ENCODE results near the gene ADRA1B. TPM values are rescaled to one million over a fixed set of nuclear protein-coding genes. Genes with fewer than 3 reads are reported as not detected.

ADRA1B gene
- total RNA-seq, 1 experiment from 2014 or later = not detected

- Histone ChIP-seq H3K23ac (ENCODE audit: insufficient read length, low read depth, low read length) (no peak overlapping the region), H3K4me1 (ENCODE audit: insufficient read depth, low read length) (no peaks in the 10 kb centered on the region), H4K20me1 (ENCODE audit: control insufficient read depth, insufficient read depth, insufficient read length) (no peaks in the 10 kb centered on the region), H3T11ph (ENCODE audit: low read length) (no peak overlapping the region), H4K8ac (replicated peaks; ENCODE audit: insufficient read length, low read depth, low read length) (no peak overlapping the region), H2BK120ac (ENCODE audit: low read depth, low read length, poor library complexity, severe bottlenecking) (no peak overlapping the region), H3K23me2 (ENCODE audit: insufficient read length, low read depth, low read length, poor library complexity, severe bottlenecking) (peaks cover 9% of the 10 kb centered on the region), H4K91ac (ENCODE audit: insufficient read length, low read depth, low read length) (no peak overlapping the region), H3K4ac (ENCODE audit: low read depth, low read length) (no peak overlapping the region), H2BK20ac (ENCODE audit: low read depth, low read length, poor library complexity, severe bottlenecking) (no peak overlapping the region), H3K27me3 (ENCODE audit: insufficient read depth, low read length) (peaks cover 18% of the 10 kb centered on the region; the same call in 1 of the 2 replicates), H3K14ac (ENCODE audit: insufficient read depth, low read length) (no peak overlapping the region), H3K4me2 (ENCODE audit: insufficient read depth, insufficient read length, low read length) (peak overlapping the region; percentile 30), H3K79me1 (ENCODE audit: insufficient read depth, low read depth, low read length, poor library complexity, severe bottlenecking) (no peaks in the 10 kb centered on the region), H3K9me3 (ENCODE audit: control insufficient read depth, low read depth, low read length) (no peaks in the 10 kb centered on the region), H3K27ac (ENCODE audit: insufficient read length, low read depth, low read length) (no peak overlapping the region), H2BK5ac (ENCODE audit: insufficient read length, low read length) (no peak overlapping the region), H2AK5ac (ENCODE audit: insufficient read length, low read length) (no peak overlapping the region), H2BK15ac (ENCODE audit: low read depth, low read length) (no peak overlapping the region), H2BK12ac (ENCODE audit: insufficient read length, low read depth, low read length) (no peak overlapping the region), H3K18ac (ENCODE audit: insufficient read length, low read depth, low read length) (no peak overlapping the region), H3K79me2 (ENCODE audit: insufficient read depth, low read length) (no peaks in the 10 kb centered on the region), H2AFZ (ENCODE audit: low read length) (no peak overlapping the region), H3K9ac (ENCODE audit: extremely low read depth, insufficient read length, low read length) (no peak overlapping the region), H3K56ac (ENCODE audit: insufficient read length, low read depth, low read length) (no peak overlapping the region), H4K5ac (ENCODE audit: insufficient read length, low read depth, low read length) (no peak overlapping the region)
- Mint-ChIP-seq H3K27ac (no peak overlapping the region), H3K4me1 (peaks cover 7 to 10% of the 10 kb centered on the region in 2 experiments), H3K9me3 (no peaks in the 10 kb centered on the region; a peak in 2 of 5 replicates), H3K36me3 (ENCODE audit: insufficient read depth in 1 of 3, low read depth in 3 of 3) (peaks cover 0 to 2% (median 0%) of the 10 kb centered on the region in 3 experiments; a peak in 1 of 7 replicates), H3K4me3 (peak overlapping the region; percentile 44 to 73), H3K27me3 (ENCODE audit: low read depth) (peaks cover 70% of the 10 kb centered on the region)
- WGBS (ENCODE audit: extremely low coverage, insufficient read length, low lambda C conversion rate) = no CpG with 5 or more reads among the region's 11 CpGs
- DNase-seq = no peak
- no peak for TF ChIP-seq CTCF (conservative IDR thresholded peaks at IDR 0.05)
Measured at GRCh38 chr5:159971514-159971913, 55.2 kb downstream of the ADRA1B start.
